Measurements from ENCODE around the gene GSTM3. TPM values are rescaled to one million over a fixed set of nuclear protein-coding genes. Genes with fewer than 3 reads are reported as not detected.

GSTM3 gene
- total RNA-seq, 2 experiments from 2014 or later: not detected

- no peak overlapping the region for H3K4me3 ChIP-seq (ENCODE audit: low read depth, low read length, poor library complexity, severe bottlenecking)
- no peaks in the 10 kb centered on the region for H3K79me2 ChIP-seq (ENCODE audit: insufficient read depth, low read depth, low read length)
- no peak overlapping the region for H2AFZ ChIP-seq (ENCODE audit: low read length)
- DNase-seq (ENCODE audit: low spot score): no peak
- POLR2A ChIA-PET: interaction anchor here (0.6 kb wide), 1 partner anchor 121 kb away, joined by 3 read pairs; no protein-coding TSS in a partner anchor
- H3K27ac ChIP-seq (ENCODE audit: low read depth, low read length, poor library complexity, severe bottlenecking): no peak overlapping the region
- H3K9me3 ChIP-seq (ENCODE audit: low read length): no peaks in the 10 kb centered on the region
- H3K36me3 ChIP-seq (ENCODE audit: insufficient read depth, low read length): no peaks in the 10 kb centered on the region
- H3K4me2 ChIP-seq (ENCODE audit: low read length): no peak overlapping the region
- no peaks in the 10 kb centered on the region for H3K9me2 ChIP-seq (ENCODE audit: insufficient read depth, low read length)
- no peaks in the 10 kb centered on the region for H3K4me1 ChIP-seq (ENCODE audit: insufficient read depth, low read length, poor library complexity, severe bottlenecking)
- H4K20me1 ChIP-seq (ENCODE audit: insufficient read depth, low read length): no peaks in the 10 kb centered on the region
- intact Hi-C loops (cut with micrococcal nuclease; ENCODE audit: unreplicated experiment): no loop called here
- TF ChIP-seq, protein P1, sequence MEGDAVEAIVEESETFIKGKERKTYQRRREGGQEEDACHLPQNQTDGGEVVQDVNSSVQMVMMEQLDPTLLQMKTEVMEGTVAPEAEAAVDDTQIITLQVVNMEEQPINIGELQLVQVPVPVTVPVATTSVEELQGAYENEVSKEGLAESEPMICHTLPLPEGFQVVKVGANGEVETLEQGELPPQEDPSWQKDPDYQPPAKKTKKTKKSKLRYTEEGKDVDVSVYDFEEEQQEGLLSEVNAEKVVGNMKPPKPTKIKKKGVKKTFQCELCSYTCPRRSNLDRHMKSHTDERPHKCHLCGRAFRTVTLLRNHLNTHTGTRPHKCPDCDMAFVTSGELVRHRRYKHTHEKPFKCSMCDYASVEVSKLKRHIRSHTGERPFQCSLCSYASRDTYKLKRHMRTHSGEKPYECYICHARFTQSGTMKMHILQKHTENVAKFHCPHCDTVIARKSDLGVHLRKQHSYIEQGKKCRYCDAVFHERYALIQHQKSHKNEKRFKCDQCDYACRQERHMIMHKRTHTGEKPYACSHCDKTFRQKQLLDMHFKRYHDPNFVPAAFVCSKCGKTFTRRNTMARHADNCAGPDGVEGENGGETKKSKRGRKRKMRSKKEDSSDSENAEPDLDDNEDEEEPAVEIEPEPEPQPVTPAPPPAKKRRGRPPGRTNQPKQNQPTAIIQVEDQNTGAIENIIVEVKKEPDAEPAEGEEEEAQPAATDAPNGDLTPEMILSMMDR (conservative IDR thresholded peaks at IDR 0.05; ENCODE audit: low read length): no peak
- TF ChIP-seq EZH2phosphoT487 (IDR thresholded peaks at IDR 0.05; ENCODE audit: borderline replicate concordance, low read depth, low read length): no peak
- BruUV-seq (replicated peaks): no TSS peak
- CTCF ChIA-PET (ENCODE audit: unreplicated experiment): interaction anchor here (1.6 kb wide), 1 partner anchor 15 kb away, joined by 4 read pairs; no protein-coding TSS in a partner anchor
Measured at GRCh38 chr1:109759513-109760334, 18.9 kb upstream of the GSTM3 start.

- Histone ChIP-seq H3K4me2 (ENCODE audit: low read length) (no peak overlapping the region), H4K20me1 (ENCODE audit: insufficient read depth, low read length) (no peaks in the 10 kb centered on the region), H3K79me2 (ENCODE audit: insufficient read depth, low read depth, low read length) (no peaks in the 10 kb centered on the region), H3K27ac (ENCODE audit: low read depth, low read length, poor library complexity, severe bottlenecking) (no peak overlapping the region), H3K4me3 (ENCODE audit: low read depth, low read length, poor library complexity, severe bottlenecking) (no peak overlapping the region), H3K4me1 (ENCODE audit: insufficient read depth, low read length, poor library complexity, severe bottlenecking) (no peaks in the 10 kb centered on the region), H3K36me3 (ENCODE audit: insufficient read depth, low read length) (no peaks in the 10 kb centered on the region), H2AFZ (ENCODE audit: low read length) (no peak overlapping the region), H3K9me3 (ENCODE audit: low read length) (no peaks in the 10 kb centered on the region), H3K9me2 (ENCODE audit: insufficient read depth, low read length) (no peaks in the 10 kb centered on the region)
- no peak for DNase-seq (ENCODE audit: low spot score)
- no peak for TF ChIP-seq EZH2phosphoT487 (IDR thresholded peaks at IDR 0.05; ENCODE audit: borderline replicate concordance, low read depth, low read length)
- TF ChIP-seq, protein P1 (conservative IDR thresholded peaks at IDR 0.05; ENCODE audit: low read length): no peak
- ChIA-PET POLR2A (no interaction called here), CTCF (ENCODE audit: unreplicated experiment) (no interaction called here)
- BruUV-seq (replicated peaks): no TSS peak
- intact Hi-C loops (cut with micrococcal nuclease; ENCODE audit: unreplicated experiment): no loop called here
Measured at GRCh38 chr1:109757936-109758786, 17.3 kb upstream of the GSTM3 start.

All from OCI-LY7 (cell line).